K562 (cell line): ENCODE data around the gene SLC25A20. TPM values are rescaled to one million over a fixed set of nuclear protein-coding genes. Genes with fewer than 3 reads are reported as not detected.

Experiments used
- ATAC-seq: fragments of 200-7000 bp; cut with Tn5 transposase; 3 replicates; pipeline ENCODE4 v1.9.1; 2020; ENCODE audit warnings: moderate library complexity
- BruUV-seq: library from RNA; stranded (reverse); fragments of 400-500 nt; replicated peaks from 2 replicates; lab custom pipeline; 2021; lab: Mats Ljungman, UMichigan
- CTCF ChIA-PET: fragments of 300-600 bp; formaldehyde crosslinking; extraction: SDS; loops from one replicate; lab custom pipeline; 2021; ENCODE audit warnings: low intra/inter-chr PET ratio; lab: Yijun Ruan, JAX
- POLR2A ChIA-PET: fragments of 300-600, 350-650 bp; sonication (Branson Sonifier 250); formaldehyde crosslinking; extraction: SDS; loops from one replicate; lab custom pipeline; 2021; ENCODE audit warnings: antibody characterized with exemption, inconsistent platforms; lab: Yijun Ruan, JAX
- DNase-seq, 4 experiments: peaks; one replicate each; pipeline versions ENCODE4 v3.0.0 to v3.0.0-alpha.2; 2011 to 2018; ENCODE audit warnings: low spot score in 3 of 4, mixed read lengths in 3 of 4; ENCODE audit errors: extremely low read depth in 1 of 4
- FAIRE-seq: peaks from 2 replicates; lab custom pipeline; 2011; peaks lifted over from hg19 to GRCh38; lab: Jason Lieb, UNC
- H2AFZ ChIP-seq: 2 replicates; pipeline ENCODE4 v1.6.0; 2011; ENCODE audit warnings: low read depth, low read length, control low read depth, inconsistent platforms
- H3K27ac ChIP-seq: fragments of 200-600 bp; 3 replicates; pipeline ENCODE4 v1.8.0; 2011; ENCODE audit warnings: low read depth, mild to moderate bottlenecking, control low read depth, inconsistent platforms, low read length, moderate library complexity, mixed read lengths; ENCODE audit errors: extremely low read depth
- H3K27me3 ChIP-seq, 2 experiments: fragments of 300-600 bp in 1 of 2; 2 replicates in 1 of 2; 3 replicates in 1 of 2; pipeline versions ENCODE4 v1.6.0 to v1.8.0; 2011; ENCODE audit warnings: inconsistent platforms in 2 of 2, low read length in 2 of 2, mild to moderate bottlenecking in 1 of 2, mixed read lengths in 1 of 2, moderate library complexity in 1 of 2; ENCODE audit not compliant: control insufficient read depth in 2 of 2, insufficient read depth in 2 of 2
- H3K36me3 ChIP-seq: fragments of 300-600 bp; 3 replicates; pipeline ENCODE4 v1.8.0; 2011; ENCODE audit warnings: mild to moderate bottlenecking, low read length, inconsistent platforms; ENCODE audit not compliant: control insufficient read depth, insufficient read depth
- H3K4me1 ChIP-seq, 2 experiments: fragments of 200-600 bp in 1 of 2; replicated peaks in 1 of 2; 2 replicates in 1 of 2; 3 replicates in 1 of 2; pipeline versions ENCODE4 v1.5.1 to v1.8.0; 2011; ENCODE audit warnings: inconsistent platforms in 2 of 2, low read length in 2 of 2, mild to moderate bottlenecking in 1 of 2, mixed read lengths in 1 of 2, moderate library complexity in 1 of 2; ENCODE audit not compliant: control insufficient read depth in 2 of 2, insufficient read depth in 2 of 2
- H3K4me2 ChIP-seq: 2 replicates; pipeline ENCODE4 v1.6.1; 2011; ENCODE audit warnings: low read length, control low read depth, inconsistent platforms, mixed read lengths; ENCODE audit not compliant: insufficient read depth
- H3K4me3 ChIP-seq: fragments of 200-600 bp; sonication (generic), shearing (Covaris generic); 2 replicates; pipeline ENCODE4 v1.5.1; 2016; ENCODE audit warnings: control low read depth, inconsistent platforms
- H3K79me2 ChIP-seq: fragments of 200-600 bp; 3 replicates; pipeline ENCODE4 v1.8.0; 2011; ENCODE audit warnings: low read length, inconsistent platforms; ENCODE audit not compliant: control insufficient read depth, insufficient read depth
- H3K9ac ChIP-seq, 2 experiments: 2 replicates each; pipeline versions ENCODE4 v1.6.0 to v1.6.1; 2011; ENCODE audit warnings: low read depth in 2 of 2, low read length in 2 of 2, control low read depth in 1 of 2, inconsistent platforms in 1 of 2, mild to moderate bottlenecking in 1 of 2, mixed read lengths in 1 of 2; ENCODE audit not compliant: insufficient read depth in 1 of 2
- H3K9me1 ChIP-seq: one replicate; pipeline ENCODE4 v1.6.0; 2011; ENCODE audit warnings: inconsistent platforms, mild to moderate bottlenecking, low read length, moderate library complexity; ENCODE audit not compliant: control insufficient read depth, insufficient read depth
- H3K9me3 ChIP-seq: replicated peaks from 2 replicates; pipeline ENCODE4 v1.5.1; 2011; ENCODE audit warnings: low read depth, low read length, inconsistent platforms; ENCODE audit not compliant: control insufficient read depth, insufficient read depth
- H4K20me1 ChIP-seq: replicated peaks from 2 replicates; pipeline ENCODE4 v1.6.1; 2011; ENCODE audit warnings: low read length, inconsistent platforms, mixed read lengths; ENCODE audit not compliant: control insufficient read depth, insufficient read depth
- E4F1 ChIP-seq: fragments of 250-450 bp; sonication (Bioruptor Pico); IDR thresholded peaks from 2 replicates; pipeline ENCODE4 v1.5.0; 2021; ENCODE audit warnings: mild to moderate bottlenecking, borderline replicate concordance
- FOXJ2 ChIP-seq: fragments of 200-800 bp; sonication (Bioruptor generic); IDR thresholded peaks from 2 replicates; pipeline ENCODE4 v1.6.1; 2016; ENCODE audit warnings: missing genetic modification characterization, missing compliant biosample characterization
- HDAC6 ChIP-seq: IDR thresholded peaks from 2 replicates; pipeline ENCODE4 v1.6.1; 2012; ENCODE audit warnings: low read depth, mild to moderate bottlenecking, control low read depth, inconsistent platforms, low read length, moderate library complexity
- HNRNPK ChIP-seq: fragments of 200-400 bp; formaldehyde crosslinking; IDR thresholded peaks from one replicate; pipeline ENCODE4 v1.6.1; 2018; ENCODE audit warnings: mild to moderate bottlenecking, low read depth, low read length; ENCODE audit not compliant: poor library complexity, severe bottlenecking
- ILF3 ChIP-seq: fragments of 450-650 bp; IDR thresholded peaks from 2 replicates; pipeline ENCODE4 v1.6.1; 2018; ENCODE audit warnings: antibody characterized with exemption, mild to moderate bottlenecking, moderate library complexity, borderline replicate concordance
- LCOR ChIP-seq: sonication (generic); formaldehyde crosslinking; IDR thresholded peaks from 2 replicates; pipeline ENCODE4 v1.8.0; 2022; ENCODE audit warnings: mild to moderate bottlenecking, missing genetic modification reagents
- NELFE ChIP-seq: IDR thresholded peaks from 2 replicates; pipeline ENCODE4 v1.6.1; 2011; ENCODE audit warnings: mild to moderate bottlenecking; ENCODE audit not compliant: insufficient read depth, insufficient read length
- NR1H2 ChIP-seq: sonication (generic); formaldehyde crosslinking; IDR thresholded peaks from 2 replicates; pipeline ENCODE4 v1.4.0; 2020; ENCODE audit warnings: mild to moderate bottlenecking, missing genetic modification reagents
- PBX2 ChIP-seq, 2 experiments: IDR thresholded peaks in 1 of 2; conservative IDR thresholded peaks in 1 of 2; 2 replicates each; pipeline ENCODE4 v1.6.1; 2016; ENCODE audit warnings: low read depth in 2 of 2, mild to moderate bottlenecking in 1 of 2, missing compliant biosample characterization in 1 of 2, missing genetic modification characterization in 1 of 2, moderate library complexity in 1 of 2
- RAD51 ChIP-seq: fragments of 450-650 bp; IDR thresholded peaks from 2 replicates; pipeline ENCODE4 v1.7.1; 2016; ENCODE audit warnings: low read depth, mild to moderate bottlenecking, borderline replicate concordance
- TEAD4 ChIP-seq, 2 experiments: sonication (generic) in 1 of 2; formaldehyde crosslinking in 1 of 2; IDR thresholded peaks; 2 replicates each; pipeline versions ENCODE4 v1.6.1 to v1.8.0; 2012 to 2022; ENCODE audit warnings: borderline replicate concordance in 1 of 2, inconsistent platforms in 1 of 2, low read length in 1 of 2, mild to moderate bottlenecking in 1 of 2, missing genetic modification reagents in 1 of 2
- ZC3H4 ChIP-seq: sonication (generic); formaldehyde crosslinking; IDR thresholded peaks from 2 replicates; pipeline ENCODE4 v1.9.0; 2021; ENCODE audit warnings: missing genetic modification reagents, borderline replicate concordance
- ZNF140 ChIP-seq: fragments of 250-450 bp; sonication (Bioruptor Pico); IDR thresholded peaks from 2 replicates; pipeline ENCODE4 v1.8.0; 2021; ENCODE audit warnings: moderate library complexity, mild to moderate bottlenecking, inconsistent platforms
- ZNF232 ChIP-seq: sonication (generic); formaldehyde crosslinking; IDR thresholded peaks from 2 replicates; pipeline ENCODE4 v1.8.0; 2022; ENCODE audit warnings: mild to moderate bottlenecking, missing genetic modification reagents
- ZNF263 ChIP-seq: sonication (generic); formaldehyde crosslinking; IDR thresholded peaks from 2 replicates; pipeline ENCODE4 v1.8.0; 2022; ENCODE audit warnings: mild to moderate bottlenecking, missing genetic modification reagents, borderline replicate concordance
- ZNF717 ChIP-seq: fragments of 250-450 bp; sonication (Bioruptor Pico); IDR thresholded peaks from 2 replicates; pipeline ENCODE4 v1.5.0; 2021
- WGBS: fragments of 100-300 bp; shearing (Covaris generic); methylation state at CpG from one replicate; pipeline ENCODE4 v1.1.6; 2016; ENCODE audit warnings: low coverage, mixed read lengths; ENCODE audit not compliant: insufficient coverage; ENCODE audit errors: missing lambda C conversion rate; 5-methylcytosine and 5-hydroxymethylcytosine counted together
- in situ Hi-C: fragments of 300-500 bp; cut with MboI; formaldehyde crosslinking; loops from 4 replicates; pipeline ENCODE4 v1.15.0; 2018; ENCODE audit warnings: inconsistent platforms, mixed read lengths
- intact Hi-C: fragments of 100-400 bp; cut with micrococcal nuclease; formaldehyde crosslinking; loops from 2 replicates; pipeline ENCODE4 v1.14.2; 2022
- polyA plus RNA-seq, 8 experiments: library from polyadenylated mRNA; depleted of rRNA in 4 of 8; stranded (reverse) in 5 of 8; unstranded in 3 of 8; fragments of >200 nt; fragmentation: Nextera tagmentation in 2 of 8; fragmentation: Illumina TruSeq in 1 of 8; extraction: Ambion mirVana in 2 of 8; extraction: Trizol in 1 of 8; gene quantifications; 2 replicates each; pipeline versions ENCODE4 v1.2.1 to v1.2.3, GENCODE V29; 2011 to 2014; ENCODE audit warnings: inconsistent platforms in 1 of 8, missing spikeins in 1 of 8
- total RNA-seq, 7 experiments: library from RNA; depleted of rRNA in 6 of 7; stranded (reverse); fragments of >200 nt in 6 of 7; fragmentation: Illumina TruSeq in 2 of 7; extraction: Trizol in 2 of 7; gene quantifications; 2 replicates each; pipeline versions ENCODE4 v1.2.1 to v1.2.3, GENCODE V29; 2011 to 2021; ENCODE audit warnings: low replicate concordance in 1 of 7
- TF ChIP-seq, protein P1 (sequence below): fragments of 450-650 bp; formaldehyde crosslinking; IDR thresholded peaks from 2 replicates; pipeline ENCODE4 v1.4.0; 2020; ENCODE audit warnings: mild to moderate bottlenecking

SLC25A20 gene
- total and polyA plus RNA-seq, 9 of the 15 experiments (the other 6 are each of a cell fraction or from before 2014, with no cell fraction given), result 14.3 to 48.1 (median 21.6) TPM

GRCh38 chr3:48830715-48831114, 68.0 kb downstream of the SLC25A20 start:
- FAIRE-seq, result no peak
- 54% methylated on average over 4 of the region's 6 CpGs for WGBS
- no peak for ATAC-seq
- no peak overlapping the region for H3K4me3 ChIP-seq
- H3K27me3 ChIP-seq, result no peaks in the 10 kb centered on the region
- H3K9me1 ChIP-seq, result no peaks in the 10 kb centered on the region
- no peaks in the 10 kb centered on the region for H4K20me1 ChIP-seq
- ChIA-PET CTCF (no interaction called here), POLR2A (interaction anchor here (0.7 to 1.9 kb wide), 2 partner anchors 17 to 1065 kb away, joined by 3 to 6 read pairs; partner anchors contain the start of gene PRKAR2A)
- H3K9ac ChIP-seq, result no peak overlapping the region
- no peak overlapping the region for H2AFZ ChIP-seq
- no peaks in the 10 kb centered on the region for H3K36me3 ChIP-seq
- H3K9me3 ChIP-seq, result no peaks in the 10 kb centered on the region
- peaks cover 46% of the 10 kb centered on the region for H3K79me2 ChIP-seq
- intact Hi-C loops (no loop called here), in situ Hi-C loops (no loop called here)
- DNase-seq, result no peak
- no peak overlapping the region for H3K4me2 ChIP-seq
- no peak overlapping the region for H3K27ac ChIP-seq
- BruUV-seq, result no TSS peak
- peaks cover 6% of the 10 kb centered on the region in 2 experiments; a peak in 2 of 5 replicates for H3K4me1 ChIP-seq
- TF ChIP-seq RAD51 (no peak), NELFE (no peak), HDAC6 (no peak), LCOR (CRISPR knock-in tag) (no peak), ZNF140 (CRISPR knock-in tag) (no peak), ZNF232 (CRISPR knock-in tag) (no peak), ZNF263 (CRISPR knock-in tag) (no peak), FOXJ2 (tag) (no peak), ILF3 (no peak), E4F1 (CRISPR knock-in tag) (no peak), ZNF717 (CRISPR knock-in tag) (no peak), NR1H2 (CRISPR knock-in tag) (no peak), TEAD4 (IDR thresholded peaks at IDR 0.05; ENCODE audit: low read length) (no peak), TEAD4 (CRISPR knock-in tag; IDR thresholded peaks at IDR 0.05; ENCODE audit: borderline replicate concordance) (no peak), HNRNPK (no peak), ZC3H4 (CRISPR knock-in tag) (no peak), PBX2 (CRISPR knock-in tag; IDR thresholded peaks at IDR 0.05; ENCODE audit: low read depth) (no peak), PBX2 (tag; conservative IDR thresholded peaks at IDR 0.05; ENCODE audit: low read depth) (no peak)
- TF ChIP-seq, protein P1, sequence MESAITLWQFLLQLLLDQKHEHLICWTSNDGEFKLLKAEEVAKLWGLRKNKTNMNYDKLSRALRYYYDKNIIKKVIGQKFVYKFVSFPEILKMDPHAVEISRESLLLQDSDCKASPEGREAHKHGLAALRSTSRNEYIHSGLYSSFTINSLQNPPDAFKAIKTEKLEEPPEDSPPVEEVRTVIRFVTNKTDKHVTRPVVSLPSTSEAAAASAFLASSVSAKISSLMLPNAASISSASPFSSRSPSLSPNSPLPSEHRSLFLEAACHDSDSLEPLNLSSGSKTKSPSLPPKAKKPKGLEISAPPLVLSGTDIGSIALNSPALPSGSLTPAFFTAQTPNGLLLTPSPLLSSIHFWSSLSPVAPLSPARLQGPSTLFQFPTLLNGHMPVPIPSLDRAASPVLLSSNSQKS (CRISPR knock-in tag), result no peak
